Measurements from ENCODE around the gene ADAMTSL4. TPM values are rescaled to one million over a fixed set of nuclear protein-coding genes. Genes with fewer than 3 reads are reported as not detected.

The ADAMTSL4 gene
- total RNA-seq, 1 experiment from 2014 or later: 4.3 TPM

GRCh38 chr1:150567341-150567716, 18.1 kb downstream of the ADAMTSL4 start:
- no peaks in the 10 kb centered on the region for H3K27me3 ChIP-seq (ENCODE audit: insufficient read depth, low read length)
- ChIA-PET CTCF (no interaction called here), RAD21 (ENCODE audit: low non-redundant PET in 1 of 2, low total read pairs in 2 of 2, uncharacterized antibody in 2 of 2, unreplicated experiment in 2 of 2) (no interaction called here), POLR2A (interaction anchor here (2.0 kb wide), 1 partner anchor 12 kb away, joined by 14 read pairs; the partner anchor contains the start of gene MCL1)
- no peak overlapping the region for H3K9ac ChIP-seq (ENCODE audit: low read length)
- H3K4me2 ChIP-seq (ENCODE audit: low read length): no peak overlapping the region
- intact Hi-C loops (cut with micrococcal nuclease): loop anchor here (10.0 kb wide), 1 partner anchor 127 kb away; the partner anchor contains the start of gene GOLPH3L
- no peak overlapping the region for H3K4me3 ChIP-seq (replicated peaks in 1 of 2; ENCODE audit: low read depth in 1 of 2, low read length in 2 of 2)
- ATAC-seq: no peak
- TF ChIP-seq CBX3 (IDR thresholded peaks at IDR 0.05; ENCODE audit: low read depth) (no peak), SIN3A (IDR thresholded peaks at IDR 0.05; ENCODE audit: low read depth) (no peak), JUND (IDR thresholded peaks at IDR 0.05) (no peak), ATF3 (IDR thresholded peaks at IDR 0.05) (no peak), REST (IDR thresholded peaks at IDR 0.05; ENCODE audit: low read depth) (no peak), TCF7L2 (IDR thresholded peaks at IDR 0.05; ENCODE audit: borderline replicate concordance, extremely low read depth, insufficient read depth, insufficient read length) (no peak), SRF (IDR thresholded peaks at IDR 0.05; ENCODE audit: low read depth) (no peak), ZNF274 (IDR thresholded peaks at IDR 0.05; ENCODE audit: low read depth, low read length) (no peak), SP1 (IDR thresholded peaks at IDR 0.05; ENCODE audit: low read depth) (no peak), EZH2 (IDR thresholded peaks at IDR 0.05) (no peak), MAX (IDR thresholded peaks at IDR 0.05) (no peak), POLR2A (IDR thresholded peaks at IDR 0.05; ENCODE audit: borderline replicate concordance, extremely low read depth, insufficient read depth, insufficient read length) (no peak), POLR2AphosphoS5 (IDR thresholded peaks at IDR 0.05; ENCODE audit: low read depth, low read length) (no peak)
- no peaks in the 10 kb centered on the region for H3K9me2 ChIP-seq (ENCODE audit: insufficient read depth)
- peaks cover 60 to 70% of the 10 kb centered on the region in 2 experiments for H3K4me1 ChIP-seq (ENCODE audit: control insufficient read depth in 1 of 2, insufficient read depth in 2 of 2, low read length in 2 of 2)
- peaks cover 38% of the 10 kb centered on the region for H3K79me2 ChIP-seq (ENCODE audit: insufficient read depth, low read length)
- DNase-seq (ENCODE audit: low read depth, low spot score): no peak
- no peak overlapping the region for H2AFZ ChIP-seq (ENCODE audit: low read depth, low read length, poor library complexity, severe bottlenecking)
- H3K9me3 ChIP-seq (ENCODE audit: control insufficient read depth in 1 of 2, insufficient read depth in 1 of 2, low read depth in 1 of 2, low read length in 2 of 2): no peaks in the 10 kb centered on the region
- H3K36me3 ChIP-seq (ENCODE audit: control insufficient read depth in 1 of 2, insufficient read depth in 2 of 2, low read length in 2 of 2): peaks cover 0 to 3% of the 10 kb centered on the region in 2 experiments; a peak in 1 of 4 replicates
- no peak overlapping the region for H3K27ac ChIP-seq (ENCODE audit: low read depth, low read length)
- BruUV-seq (replicated peaks): no TSS peak
- H4K20me1 ChIP-seq (ENCODE audit: insufficient read depth): no peaks in the 10 kb centered on the region
